Testis (tissue), 3 donors: Measurements from ENCODE around the gene SLC38A10. TPM values are rescaled to one million over a fixed set of nuclear protein-coding genes. Genes with fewer than 3 reads are reported as not detected.

ENCODE experiments used
- DNase-seq: peaks from one replicate; pipeline ENCODE4 v3.0.0-alpha.2; 2019
- H3K27ac ChIP-seq, 2 donors: fragments of 200-600 bp; sonication (generic); one replicate each; pipeline ENCODE4 v1.5.1; 2019
- H3K27me3 ChIP-seq: fragments of 200-600 bp; sonication (generic); one replicate; pipeline ENCODE4 v1.5.1; 2019
- H3K36me3 ChIP-seq: fragments of 200-600 bp; sonication (generic); one replicate; pipeline ENCODE4 v1.5.1; 2017; ENCODE audit warnings: low read depth; ENCODE audit errors: missing control alignments
- H3K4me1 ChIP-seq: fragments of 200-600 bp; sonication (generic); one replicate; pipeline ENCODE4 v1.5.1; 2019
- H3K4me3 ChIP-seq, 2 donors: fragments of 200-600 bp; sonication (generic); one replicate each; pipeline ENCODE4 v1.5.1; 2017 to 2019
- H3K9me3 ChIP-seq: fragments of 200-600 bp; sonication (generic); one replicate; pipeline ENCODE4 v1.5.1; 2017
- POLR2A ChIP-seq: fragments of 450-650 bp; IDR thresholded peaks from one replicate; pipeline ENCODE4 v1.6.1; 2017; ENCODE audit warnings: antibody characterized with exemption, mild to moderate bottlenecking, moderate library complexity
- WGBS, 2 donors: methylation state at CpG; one replicate each; pipeline ENCODE4 v1.1.5; 2018; 5-methylcytosine and 5-hydroxymethylcytosine counted together
- intact Hi-C: fragments of 100-400 bp; cut with DNase I; formaldehyde crosslinking; loops from one replicate; pipeline ENCODE4 v1.15.1; 2023; ENCODE audit warnings: low total_unique reads
- polyA plus RNA-seq: library from polyadenylated mRNA; stranded (reverse); fragments of 350-450 nt; fragmentation: Illumina TruSeq; extraction: RNeasy Lipid Tissue Mini Kit (QIAGEN cat#74804); gene quantifications from one replicate; pipeline ENCODE4 v1.2.3, GENCODE V29; 2014; ENCODE audit warnings: low read depth, low replicate concordance; ENCODE audit not compliant: insufficient read depth
- total RNA-seq, 2 donors: library from RNA; depleted of rRNA; stranded (reverse); fragments of >200 nt; gene quantifications; one replicate each; pipeline ENCODE4 v1.2.3, GENCODE V29; 2016
- TF ChIP-seq, protein P1 (sequence below), 3 experiments: fragments of 450-650 bp in 2 of 3; fragments of 200-600 bp in 1 of 3; sonication (generic) in 1 of 3; IDR thresholded peaks; one replicate each; pipeline ENCODE4 v1.5.1; 2016 to 2019; ENCODE audit warnings: antibody characterized with exemption in 3 of 3, mild to moderate bottlenecking in 2 of 3, moderate library complexity in 1 of 3

Gene SLC38A10
- total and polyA plus RNA-seq, 3 donors from 2014 or later: 77.1 to 150 (median 131) TPM

DNA sequence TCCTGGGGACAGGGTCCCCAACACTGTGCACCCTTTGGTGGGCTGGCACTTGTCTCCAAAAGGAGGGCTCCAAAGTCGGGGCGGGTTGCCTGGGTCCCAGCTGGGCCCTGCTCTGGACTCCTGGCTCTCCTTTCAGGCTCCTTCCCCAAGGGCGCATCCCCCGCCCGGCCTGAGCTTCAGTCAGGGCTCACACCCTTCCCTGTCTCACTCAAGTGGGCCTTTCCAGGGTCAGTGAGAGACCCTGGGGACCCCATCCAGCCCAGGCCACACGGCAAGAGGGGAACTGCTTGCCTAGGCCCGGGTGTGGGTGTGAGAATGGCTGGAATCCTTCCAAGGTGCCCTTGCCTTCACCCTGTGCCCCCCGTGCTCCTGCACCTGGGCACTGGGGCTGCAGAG, 41.8 kb upstream of the SLC38A10 start:
- no peak for DNase-seq
- 40 to 70% methylated on average over 1 to 5 of the region's 8 CpGs for WGBS, 2 donors
- intact Hi-C loops: loop anchor here (10.0 kb wide), 1 partner anchor 82 kb away; no protein-coding TSS in a partner anchor
- no peaks in the 10 kb centered on the region for H3K27me3 ChIP-seq
- peaks cover 39% of the 10 kb centered on the region for H3K4me1 ChIP-seq
- H3K27ac ChIP-seq: no peak overlapping the region
- TF ChIP-seq POLR2A: no peak
- TF ChIP-seq, protein P1, sequence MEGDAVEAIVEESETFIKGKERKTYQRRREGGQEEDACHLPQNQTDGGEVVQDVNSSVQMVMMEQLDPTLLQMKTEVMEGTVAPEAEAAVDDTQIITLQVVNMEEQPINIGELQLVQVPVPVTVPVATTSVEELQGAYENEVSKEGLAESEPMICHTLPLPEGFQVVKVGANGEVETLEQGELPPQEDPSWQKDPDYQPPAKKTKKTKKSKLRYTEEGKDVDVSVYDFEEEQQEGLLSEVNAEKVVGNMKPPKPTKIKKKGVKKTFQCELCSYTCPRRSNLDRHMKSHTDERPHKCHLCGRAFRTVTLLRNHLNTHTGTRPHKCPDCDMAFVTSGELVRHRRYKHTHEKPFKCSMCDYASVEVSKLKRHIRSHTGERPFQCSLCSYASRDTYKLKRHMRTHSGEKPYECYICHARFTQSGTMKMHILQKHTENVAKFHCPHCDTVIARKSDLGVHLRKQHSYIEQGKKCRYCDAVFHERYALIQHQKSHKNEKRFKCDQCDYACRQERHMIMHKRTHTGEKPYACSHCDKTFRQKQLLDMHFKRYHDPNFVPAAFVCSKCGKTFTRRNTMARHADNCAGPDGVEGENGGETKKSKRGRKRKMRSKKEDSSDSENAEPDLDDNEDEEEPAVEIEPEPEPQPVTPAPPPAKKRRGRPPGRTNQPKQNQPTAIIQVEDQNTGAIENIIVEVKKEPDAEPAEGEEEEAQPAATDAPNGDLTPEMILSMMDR (IDR thresholded peaks at IDR 0.05): no peak
- H3K4me3 ChIP-seq: no peak overlapping the region
- no peaks in the 10 kb centered on the region for H3K9me3 ChIP-seq
- no peaks in the 10 kb centered on the region for H3K36me3 ChIP-seq

DNA sequence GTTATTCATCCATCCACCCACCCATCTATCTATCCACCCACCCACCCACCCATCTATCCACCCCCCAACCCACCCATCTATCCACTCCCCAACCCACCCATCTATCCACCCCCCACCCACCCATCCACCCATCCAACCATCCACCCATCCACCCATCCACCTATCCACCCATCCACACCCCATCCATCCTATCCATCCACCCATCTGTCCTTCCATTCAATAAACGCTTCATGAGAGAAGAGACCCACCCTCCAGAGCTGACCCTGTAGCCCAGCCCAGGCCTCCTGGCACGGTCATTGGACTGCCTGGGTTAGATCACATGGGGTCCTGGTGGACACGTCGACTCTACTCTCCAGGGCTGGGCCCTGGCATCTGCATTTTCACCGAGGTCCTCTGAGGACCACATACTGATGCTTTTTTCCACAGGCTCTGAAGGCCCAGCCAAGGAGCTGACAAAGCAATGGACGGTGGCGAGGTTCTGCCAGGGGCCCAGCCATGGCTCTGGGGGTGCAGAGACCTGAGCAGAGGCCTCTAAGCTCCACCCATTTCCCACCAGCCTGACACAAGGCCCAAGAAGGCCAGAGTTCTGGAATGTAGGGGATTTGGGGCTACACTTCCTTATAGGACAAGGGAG, 41.3 kb upstream of the SLC38A10 start:
- Histone ChIP-seq H3K36me3 (no peaks in the 10 kb centered on the region), H3K4me3 (no peak overlapping the region), H3K4me1 (peaks cover 39% of the 10 kb centered on the region), H3K27me3 (no peaks in the 10 kb centered on the region), H3K9me3 (no peaks in the 10 kb centered on the region), H3K27ac (no peak overlapping the region)
- TF ChIP-seq, protein P1 (IDR thresholded peaks at IDR 0.05): no peak
- no peak for TF ChIP-seq POLR2A
- WGBS, 2 donors: 94 to 96% methylated on average over 7 of the region's 7 CpGs
- intact Hi-C loops: loop anchor here (10.0 kb wide), 1 partner anchor 82 kb away; no protein-coding TSS in a partner anchor
- no peak for DNase-seq

DNA sequence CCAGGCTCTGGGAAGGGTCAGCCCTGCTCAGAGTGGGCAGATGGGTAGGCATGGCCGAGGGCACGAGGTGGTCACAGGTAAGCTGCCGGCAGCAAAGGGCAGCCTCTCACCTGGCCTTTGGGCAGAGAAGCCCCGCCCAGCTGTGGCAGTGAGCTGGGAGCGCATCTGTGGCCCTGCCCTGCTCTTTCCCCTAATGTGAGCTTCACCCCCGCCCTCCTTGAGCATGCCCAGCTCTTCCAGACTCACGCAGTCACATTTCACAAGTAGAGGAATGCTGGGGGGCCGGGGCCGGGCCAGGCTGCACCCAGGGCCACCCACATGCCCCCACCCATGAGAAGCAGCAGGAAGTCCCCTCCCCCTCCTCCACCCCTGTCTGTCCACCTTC, 40.7 kb upstream of the SLC38A10 start:
- peaks cover 38% of the 10 kb centered on the region for H3K4me1 ChIP-seq
- WGBS, 2 donors: 87 to 94% methylated on average over 6 to 9 of the region's 9 CpGs
- DNase-seq: no peak

DNA sequence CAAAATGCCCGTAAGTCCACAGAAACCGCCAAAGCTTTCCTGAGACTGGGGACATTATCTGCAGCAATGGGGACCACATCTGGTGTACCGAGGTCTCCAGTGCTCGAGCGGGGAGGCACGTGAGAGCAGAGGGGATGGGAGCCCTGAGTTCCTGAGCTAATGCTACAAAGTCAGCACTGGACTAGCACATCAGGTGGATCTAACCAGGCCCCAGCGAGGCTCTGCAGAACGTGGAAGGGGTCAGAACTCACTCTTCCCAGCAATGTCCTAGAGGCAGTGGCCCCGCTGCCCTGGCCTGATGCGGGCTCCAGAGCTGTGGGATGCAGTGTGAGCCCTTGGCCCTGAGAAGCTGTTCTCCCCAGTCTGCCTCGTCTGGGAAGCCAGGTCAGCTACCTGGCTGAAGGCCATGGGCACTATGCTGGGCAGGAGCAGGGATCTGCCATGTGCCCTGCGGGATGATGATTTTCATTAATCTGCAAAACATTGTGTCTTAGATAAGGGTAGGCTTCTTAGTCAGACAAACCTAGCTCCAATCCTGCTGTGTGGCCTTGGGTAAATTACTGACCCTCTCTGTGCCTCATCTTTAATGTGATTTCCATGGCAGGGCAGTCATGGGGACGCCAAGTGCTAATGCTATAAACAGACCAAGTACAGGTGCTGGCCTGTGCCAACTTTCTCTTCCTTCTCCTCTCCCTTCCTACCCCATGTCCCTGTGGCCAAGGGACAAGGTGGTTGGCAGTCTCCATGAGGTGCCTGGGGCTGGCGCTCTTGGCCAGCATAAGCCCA, 40.1 kb upstream of the SLC38A10 start:
- no peak for TF ChIP-seq POLR2A
- TF ChIP-seq, protein P1 (IDR thresholded peaks at IDR 0.05): no peak
- H3K4me3 ChIP-seq: no peak overlapping the region
- 76 to 83% methylated on average over 2 to 14 of the region's 14 CpGs for WGBS, 2 donors
- intact Hi-C loops: loop anchor here (10.0 kb wide), 1 partner anchor 80 kb away; no protein-coding TSS in a partner anchor
- no peaks in the 10 kb centered on the region for H3K27me3 ChIP-seq
- no peaks in the 10 kb centered on the region for H3K9me3 ChIP-seq
- no peaks in the 10 kb centered on the region for H3K36me3 ChIP-seq
- peaks cover 32% of the 10 kb centered on the region for H3K4me1 ChIP-seq
- no peak for DNase-seq
- H3K27ac ChIP-seq: no peak overlapping the region

More for the DNA sequence above, 40.7 kb upstream of the SLC38A10 start:
- Histone ChIP-seq H3K27ac (no peak overlapping the region), H3K4me3 (no peak overlapping the region), H3K9me3 (no peaks in the 10 kb centered on the region), H3K36me3 (no peaks in the 10 kb centered on the region), H3K27me3 (no peaks in the 10 kb centered on the region)
- intact Hi-C loops: loop anchor here (10.0 kb wide), 1 partner anchor 81 kb away; no protein-coding TSS in a partner anchor
- no peak for TF ChIP-seq POLR2A
- TF ChIP-seq, protein P1 (IDR thresholded peaks at IDR 0.05): no peak
